Endothelial cell of umbilical vein (primary cell): ENCODE results near the gene TMEM11. TPM values are rescaled to one million over a fixed set of nuclear protein-coding genes. Genes with fewer than 3 reads are reported as not detected.

Source experiments
- BruUV-seq: library from RNA; stranded (reverse); fragments of 400-500 nt; replicated peaks from 2 replicates; lab custom pipeline; 2021; lab: Mats Ljungman, UMichigan
- CTCF ChIA-PET: fragments of 300-600, 350-600 bp; sonication (Branson Sonifier 250); formaldehyde crosslinking; loops from one replicate; lab custom pipeline; 2021; ENCODE audit warnings: antibody characterized with exemption, inconsistent platforms; lab: Charles Lee
- POLR2A ChIA-PET: fragments of 300-600, 350-600 bp; sonication (Branson Sonifier 250); formaldehyde crosslinking; loops from one replicate; lab custom pipeline; 2021; ENCODE audit warnings: antibody characterized with exemption, inconsistent platforms; lab: Charles Lee
- DNase-seq: peaks from one replicate; pipeline ENCODE4 v3.0.0-alpha.2; 2011; ENCODE audit warnings: low read depth, low spot score
- FAIRE-seq: peaks from 2 replicates; lab custom pipeline; 2011; peaks lifted over from hg19 to GRCh38; lab: Jason Lieb, UNC
- H2AFZ ChIP-seq: 2 replicates; pipeline ENCODE4 v1.6.0; 2012; ENCODE audit warnings: low read depth, low read length, control low read depth, inconsistent platforms
- H3K27ac ChIP-seq: 2 replicates; pipeline ENCODE4 v1.5.1; 2011; ENCODE audit warnings: low read depth, mild to moderate bottlenecking, control low read depth, low read length, moderate library complexity; ENCODE audit not compliant: insufficient read depth
- H3K27me3 ChIP-seq, 2 experiments: 2 replicates each; pipeline versions ENCODE4 v1.6.0 to v1.6.1; 2011; ENCODE audit warnings: low read length in 2 of 2, mixed read lengths in 1 of 2; ENCODE audit not compliant: control insufficient read depth in 2 of 2, insufficient read depth in 2 of 2
- H3K36me3 ChIP-seq, 2 experiments: 2 replicates in 1 of 2; 3 replicates in 1 of 2; pipeline ENCODE4 v1.5.1; 2011; ENCODE audit warnings: low read length in 2 of 2, mild to moderate bottlenecking in 1 of 2, moderate library complexity in 1 of 2; ENCODE audit not compliant: control insufficient read depth in 2 of 2, insufficient read depth in 2 of 2; ENCODE audit errors: extremely low read depth in 1 of 2
- H3K4me1 ChIP-seq: 3 replicates; pipeline ENCODE4 v1.5.1; 2011; ENCODE audit warnings: mild to moderate bottlenecking, low read length; ENCODE audit not compliant: control insufficient read depth, insufficient read depth; ENCODE audit errors: extremely low read depth
- H3K4me2 ChIP-seq: 2 replicates; pipeline ENCODE4 v1.6.1; 2011; ENCODE audit warnings: low read length, control low read depth, mixed read lengths; ENCODE audit not compliant: insufficient read depth
- H3K4me3 ChIP-seq, 3 experiments: fragments of 200-600 bp in 1 of 3; sonication (generic), shearing (Covaris generic) in 1 of 3; replicated peaks in 1 of 3; 2 replicates each; pipeline ENCODE4 v1.5.1; 2011 to 2016; ENCODE audit warnings: control low read depth in 3 of 3, low read length in 3 of 3, mild to moderate bottlenecking in 2 of 3, inconsistent platforms in 1 of 3, low read depth in 1 of 3, moderate library complexity in 1 of 3; ENCODE audit not compliant: insufficient read depth in 1 of 3
- H3K79me2 ChIP-seq: 2 replicates; pipeline ENCODE4 v1.6.0; 2012; ENCODE audit warnings: low read length, inconsistent platforms; ENCODE audit not compliant: control insufficient read depth, insufficient read depth
- H3K9ac ChIP-seq: replicated peaks from 2 replicates; pipeline ENCODE3; 2011; ENCODE audit warnings: low read length, control low read depth; ENCODE audit not compliant: insufficient read depth; ENCODE audit errors: extremely low read depth
- H3K9me1 ChIP-seq: replicated peaks from 3 replicates; pipeline ENCODE4 v1.6.0; 2011; ENCODE audit warnings: mild to moderate bottlenecking, low read length; ENCODE audit not compliant: control insufficient read depth, insufficient read depth; ENCODE audit errors: extremely low read depth
- H3K9me3 ChIP-seq: replicated peaks from 2 replicates; pipeline ENCODE4 v1.5.1; 2012; ENCODE audit warnings: low read length, inconsistent platforms; ENCODE audit not compliant: control insufficient read depth, insufficient read depth
- H4K20me1 ChIP-seq: replicated peaks from 2 replicates; pipeline ENCODE3; 2011; ENCODE audit warnings: mild to moderate bottlenecking, low read length; ENCODE audit not compliant: control insufficient read depth, insufficient read depth; ENCODE audit errors: extremely low read depth
- EZH2 ChIP-seq: IDR thresholded peaks from 2 replicates; pipeline ENCODE4 v1.6.1; 2012; ENCODE audit warnings: borderline replicate concordance, low read depth, mild to moderate bottlenecking, moderate library complexity, low read length, inconsistent platforms; ENCODE audit not compliant: severe bottlenecking
- FOS ChIP-seq: IDR thresholded peaks from 2 replicates; pipeline ENCODE4 v1.6.1; 2011; ENCODE audit warnings: mild to moderate bottlenecking, low read length, moderate library complexity, borderline replicate concordance; ENCODE audit not compliant: insufficient read depth
- GATA2 ChIP-seq: IDR thresholded peaks from 2 replicates; pipeline ENCODE4 v1.7.0; 2011; ENCODE audit warnings: low read depth, mild to moderate bottlenecking, moderate library complexity, mixed read lengths, low read length; ENCODE audit not compliant: insufficient read length, insufficient read depth
- JUN ChIP-seq: IDR thresholded peaks from 2 replicates; pipeline ENCODE4 v1.6.1; 2011; ENCODE audit warnings: borderline replicate concordance, low read depth; ENCODE audit not compliant: insufficient read length, insufficient read depth
- MYC ChIP-seq: IDR thresholded peaks from one replicate; pipeline ENCODE4 v1.6.1; 2011; ENCODE audit warnings: mild to moderate bottlenecking, low read depth, low read length
- POLR2A ChIP-seq: IDR thresholded peaks from 2 replicates; pipeline ENCODE4 v1.6.1; 2012; ENCODE audit warnings: low read depth, mild to moderate bottlenecking, control low read depth, low read length
- POLR2AphosphoS5 ChIP-seq: IDR thresholded peaks from 2 replicates; pipeline ENCODE4 v1.6.1; 2012; ENCODE audit warnings: low read depth, mild to moderate bottlenecking, control low read depth, low read length, moderate library complexity; ENCODE audit not compliant: insufficient read depth
- dilution Hi-C: fragments of 300-500 bp; cut with MboI; formaldehyde crosslinking; loops from one replicate; pipeline ENCODE4 v1.15.0; 2019; ENCODE audit warnings: low sequenced_read_pairs; ENCODE audit not compliant: extremely low pct_ligation_motif_present
- intact Hi-C: fragments of 100-400 bp; cut with micrococcal nuclease; formaldehyde crosslinking; loops from one replicate; pipeline ENCODE4 v1.10.0; 2022
- polyA plus RNA-seq, 4 experiments: library from polyadenylated mRNA; depleted of rRNA in 3 of 4; stranded (reverse) in 3 of 4; unstranded in 1 of 4; fragments of >200 nt; gene quantifications; 2 replicates each; pipeline versions ENCODE4 v1.2.1 to v1.2.3, GENCODE V29; 2011 to 2012; ENCODE audit warnings: missing spikeins in 1 of 4
- total RNA-seq: library from RNA; stranded (reverse); gene quantifications from 2 replicates; pipeline ENCODE4 v1.2.3, GENCODE V29; 2021
- TF ChIP-seq, protein P1 (sequence below), 2 donors: IDR thresholded peaks; 1 replicate in 1 of 2; 2 replicates in 1 of 2; pipeline ENCODE4 v1.5.1; 2011; ENCODE audit warnings: low read length in 2 of 2, mild to moderate bottlenecking in 2 of 2, moderate library complexity in 2 of 2, control low read depth in 1 of 2, inconsistent platforms in 1 of 2, low read depth in 1 of 2; ENCODE audit not compliant: insufficient read depth in 1 of 2; ENCODE audit errors: extremely low read depth in 1 of 2
- TF ChIP-seq, protein P2 (sequence below): IDR thresholded peaks from 2 replicates; pipeline ENCODE4 v1.6.1; 2011; ENCODE audit not compliant: insufficient read depth, insufficient read length

TMEM11 gene
- total and polyA plus RNA-seq, 2 donors (not counting 3 experiments of a cell fraction or from before 2014, with no cell fraction given), result 27.4 to 79.9 TPM

DNA sequence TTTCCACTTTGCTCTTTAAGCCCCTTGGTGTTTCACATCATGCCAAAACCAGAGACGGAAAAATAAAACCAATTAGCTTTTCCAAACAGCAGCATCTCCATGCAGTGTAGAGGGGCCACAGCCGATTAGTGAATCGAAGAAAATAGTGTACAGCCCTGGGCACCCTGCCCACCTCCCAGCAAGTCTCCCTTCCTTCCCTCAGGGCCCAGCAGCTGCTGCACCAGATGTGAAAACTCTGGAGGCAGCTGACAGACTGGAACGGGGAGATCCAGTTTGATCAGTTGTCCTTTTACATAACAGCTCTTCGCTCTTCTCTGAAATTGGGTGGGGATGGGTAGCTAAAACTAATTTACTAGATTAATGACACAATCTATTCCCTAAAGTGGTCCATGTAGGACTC lies 19.3 kb downstream of the TMEM11 start:
- intact Hi-C loops, result no loop called here
- no peak for TF ChIP-seq EZH2
- no peak for TF ChIP-seq JUN
- TF ChIP-seq, protein P1, sequence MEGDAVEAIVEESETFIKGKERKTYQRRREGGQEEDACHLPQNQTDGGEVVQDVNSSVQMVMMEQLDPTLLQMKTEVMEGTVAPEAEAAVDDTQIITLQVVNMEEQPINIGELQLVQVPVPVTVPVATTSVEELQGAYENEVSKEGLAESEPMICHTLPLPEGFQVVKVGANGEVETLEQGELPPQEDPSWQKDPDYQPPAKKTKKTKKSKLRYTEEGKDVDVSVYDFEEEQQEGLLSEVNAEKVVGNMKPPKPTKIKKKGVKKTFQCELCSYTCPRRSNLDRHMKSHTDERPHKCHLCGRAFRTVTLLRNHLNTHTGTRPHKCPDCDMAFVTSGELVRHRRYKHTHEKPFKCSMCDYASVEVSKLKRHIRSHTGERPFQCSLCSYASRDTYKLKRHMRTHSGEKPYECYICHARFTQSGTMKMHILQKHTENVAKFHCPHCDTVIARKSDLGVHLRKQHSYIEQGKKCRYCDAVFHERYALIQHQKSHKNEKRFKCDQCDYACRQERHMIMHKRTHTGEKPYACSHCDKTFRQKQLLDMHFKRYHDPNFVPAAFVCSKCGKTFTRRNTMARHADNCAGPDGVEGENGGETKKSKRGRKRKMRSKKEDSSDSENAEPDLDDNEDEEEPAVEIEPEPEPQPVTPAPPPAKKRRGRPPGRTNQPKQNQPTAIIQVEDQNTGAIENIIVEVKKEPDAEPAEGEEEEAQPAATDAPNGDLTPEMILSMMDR (IDR thresholded peaks at IDR 0.05; ENCODE audit: extremely low read depth in 1 of 2, insufficient read depth in 1 of 2, low read depth in 1 of 2, low read length in 2 of 2), result no peak
- TF ChIP-seq GATA2, result no peak
- TF ChIP-seq FOS, result no peak
- no peak for TF ChIP-seq POLR2AphosphoS5
- TF ChIP-seq, protein P2, sequence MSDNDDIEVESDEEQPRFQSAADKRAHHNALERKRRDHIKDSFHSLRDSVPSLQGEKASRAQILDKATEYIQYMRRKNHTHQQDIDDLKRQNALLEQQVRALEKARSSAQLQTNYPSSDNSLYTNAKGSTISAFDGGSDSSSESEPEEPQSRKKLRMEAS, result no peak
- TF ChIP-seq POLR2A, result no peak
- no peak for TF ChIP-seq MYC
- POLR2A ChIA-PET, result no interaction called here
- CTCF ChIA-PET, result no interaction called here
- no peak overlapping the region for H2AFZ ChIP-seq
- DNase-seq (no peak), FAIRE-seq (no peak)
- peaks cover 13% of the 10 kb centered on the region for H3K79me2 ChIP-seq
- no peaks in the 10 kb centered on the region for H3K4me1 ChIP-seq
- H3K9me1 ChIP-seq, result no peaks in the 10 kb centered on the region
- no peak overlapping the region for H3K9ac ChIP-seq
- no peak overlapping the region for H3K27ac ChIP-seq
- dilution Hi-C loops, result no loop called here
- H3K36me3 ChIP-seq, result peaks cover 0 to 12% of the 10 kb centered on the region in 2 experiments
- no peak overlapping the region for H3K4me3 ChIP-seq
- BruUV-seq, result no TSS peak
- H3K9me3 ChIP-seq, result no peaks in the 10 kb centered on the region
- H3K4me2 ChIP-seq, result no peak overlapping the region
- H4K20me1 ChIP-seq, result no peaks in the 10 kb centered on the region
- H3K27me3 ChIP-seq, result no peaks in the 10 kb centered on the region
